Measurements from ENCODE around the gene FAM120C.

DNA sequence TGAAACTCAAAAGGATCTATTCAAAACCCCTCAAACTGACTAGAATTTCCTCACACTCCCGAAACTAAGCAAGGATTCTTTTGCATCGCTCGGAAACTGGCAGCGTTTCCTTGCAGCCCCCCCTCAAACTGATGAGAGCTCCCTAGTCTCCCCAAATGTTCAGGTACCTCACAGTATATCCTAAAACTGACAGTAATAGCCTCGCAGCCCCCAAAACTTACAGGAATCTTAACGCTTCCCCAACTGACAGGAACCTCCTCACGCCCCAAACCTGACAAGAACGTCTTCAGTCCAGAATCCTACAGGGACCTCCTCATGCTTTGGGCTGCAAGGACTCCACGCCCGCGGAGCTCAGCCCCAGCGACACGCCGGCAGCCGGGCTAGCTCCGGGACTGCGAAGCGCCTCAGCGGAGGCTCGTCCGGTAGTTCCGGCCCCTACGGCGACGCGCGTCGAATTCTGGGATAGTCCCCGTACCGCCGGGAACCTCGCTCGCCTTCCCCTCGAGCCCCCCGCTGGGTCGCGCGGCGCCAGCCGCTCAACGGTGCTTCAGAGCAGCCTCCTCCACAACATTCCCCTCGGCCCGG, 139.4 kb downstream of the FAM120C start:
- TF ChIP-seq CTCF (conservative IDR thresholded peaks at IDR 0.05 in 1 of 2, IDR thresholded peaks at IDR 0.05 in 1 of 2; ENCODE audit: extremely low read depth in 1 of 2, insufficient read depth in 1 of 2, low read depth in 1 of 2, low read length in 2 of 2) (no peak), EZH2 (IDR thresholded peaks at IDR 0.05; ENCODE audit: borderline replicate concordance, low read length) (no peak)
